SK-N-SH (cell line): ENCODE measurements around the gene BMP7. TPM values are rescaled to one million over a fixed set of nuclear protein-coding genes. Genes with fewer than 3 reads are reported as not detected.

ENCODE experiments used
- CTCF ChIA-PET: fragments of 300-600, 350-600 bp; formaldehyde crosslinking; extraction: SDS; loops from one replicate; lab custom pipeline; 2021; lab: Yijun Ruan, JAX
- POLR2A ChIA-PET: fragments of 350-600 bp; sonication (Branson Sonifier 250); formaldehyde crosslinking; extraction: SDS; loops from one replicate; lab custom pipeline; 2020; ENCODE audit warnings: antibody characterized with exemption, inconsistent platforms; lab: Yijun Ruan, JAX
- DNase-seq: peaks from one replicate; pipeline ENCODE4 v3.0.0; 2012
- H2AFZ ChIP-seq: fragments of 200-600 bp; sonication (generic); 2 replicates; pipeline ENCODE4 v1.8.1; 2016; ENCODE audit warnings: antibody characterized with exemption, mild to moderate bottlenecking, low read depth
- H3F3A ChIP-seq: fragments of 200-600 bp; sonication (generic); replicated peaks from 2 replicates; pipeline ENCODE3; 2016; ENCODE audit warnings: antibody characterized with exemption, mild to moderate bottlenecking; ENCODE audit not compliant: insufficient read depth
- H3K27ac ChIP-seq, 2 experiments: fragments of 200-500 bp in 1 of 2; fragments of 200-600 bp in 1 of 2; sonication (Bioruptor generic) in 1 of 2; sonication (generic), shearing (Covaris generic) in 1 of 2; 2 replicates each; pipeline versions ENCODE4 v1.5.1 to v1.6.1; 2014 to 2016; ENCODE audit warnings: low read depth in 2 of 2, inconsistent platforms in 1 of 2, low read length in 1 of 2, mild to moderate bottlenecking in 1 of 2, mixed read lengths in 1 of 2
- H3K27me3 ChIP-seq: fragments of 200-600 bp; sonication (generic), shearing (Covaris generic); 2 replicates; pipeline ENCODE4 v1.6.1; 2016; ENCODE audit warnings: mixed run types; ENCODE audit not compliant: insufficient read depth
- H3K36me3 ChIP-seq, 2 experiments: fragments of 200-500 bp in 1 of 2; fragments of 200-600 bp in 1 of 2; sonication (Bioruptor generic) in 1 of 2; sonication (generic) in 1 of 2; replicated peaks in 1 of 2; 2 replicates each; pipeline versions ENCODE3 to v1.5.1; 2014 to 2016; ENCODE audit warnings: low read length in 1 of 2, mild to moderate bottlenecking in 1 of 2; ENCODE audit not compliant: insufficient read depth in 2 of 2, control insufficient read depth in 1 of 2
- H3K4me1 ChIP-seq, 2 experiments: fragments of 200-500 bp in 1 of 2; fragments of 200-600 bp in 1 of 2; sonication (Bioruptor generic) in 1 of 2; sonication (generic), shearing (Covaris generic) in 1 of 2; 2 replicates each; pipeline versions ENCODE4 v1.5.1 to v1.6.1; 2014 to 2016; ENCODE audit warnings: low read depth in 1 of 2, low read length in 1 of 2, mixed run types in 1 of 2; ENCODE audit not compliant: insufficient read depth in 2 of 2, control insufficient read depth in 1 of 2
- H3K4me2 ChIP-seq: fragments of 200-600 bp; sonication (generic), shearing (Covaris generic); 2 replicates; pipeline ENCODE4 v1.6.1; 2017; ENCODE audit warnings: mixed run types
- H3K4me3 ChIP-seq, 2 experiments: fragments of 200-500 bp in 1 of 2; fragments of 200-600 bp in 1 of 2; sonication (Bioruptor generic) in 1 of 2; sonication (generic), shearing (Covaris generic) in 1 of 2; 2 replicates each; pipeline versions ENCODE4 v1.5.1 to v1.8.1; 2014 to 2016; ENCODE audit warnings: low read depth in 2 of 2, inconsistent platforms in 1 of 2, low read length in 1 of 2, mild to moderate bottlenecking in 1 of 2, mixed read lengths in 1 of 2, moderate library complexity in 1 of 2
- H3K79me2 ChIP-seq: fragments of 200-600 bp; sonication (generic); 2 replicates; pipeline ENCODE4 v1.8.1; 2017; ENCODE audit warnings: mild to moderate bottlenecking; ENCODE audit not compliant: insufficient read depth
- H3K9ac ChIP-seq: fragments of 200-600 bp; sonication (generic); 2 replicates; pipeline ENCODE4 v1.6.1; 2017; ENCODE audit warnings: mixed run types
- H3K9me2 ChIP-seq: fragments of 200-600 bp; sonication (generic); 2 replicates; pipeline ENCODE4 v1.6.1; 2017; ENCODE audit warnings: mixed run types
- H3K9me3 ChIP-seq: fragments of 200-600 bp; sonication (generic); 2 replicates; pipeline ENCODE4 v1.6.1; 2017; ENCODE audit warnings: mixed run types, mild to moderate bottlenecking, moderate library complexity
- H4K20me1 ChIP-seq: fragments of 200-600 bp; sonication (generic); 2 replicates; pipeline ENCODE4 v1.6.1; 2017; ENCODE audit warnings: mild to moderate bottlenecking, mixed run types; ENCODE audit not compliant: insufficient read depth
- ELF1 ChIP-seq: IDR thresholded peaks from 2 replicates; pipeline ENCODE4 v1.4.0; 2012
- EP300 ChIP-seq, 2 experiments: IDR thresholded peaks; 2 replicates each; pipeline versions ENCODE4 v1.4.0 to v1.6.1; 2012; ENCODE audit warnings: borderline replicate concordance in 1 of 2, low read depth in 1 of 2, low read length in 1 of 2
- EZH2phosphoT487 ChIP-seq: fragments of 200-600 bp; sonication (generic); IDR thresholded peaks from 2 replicates; pipeline ENCODE4 v1.6.1; 2017; ENCODE audit warnings: low read depth, mixed run types, mild to moderate bottlenecking, antibody characterized with exemption, moderate library complexity, borderline replicate concordance
- FOSL2 ChIP-seq: IDR thresholded peaks from 2 replicates; pipeline ENCODE4 v1.4.0; 2012; ENCODE audit warnings: low read depth, mild to moderate bottlenecking, moderate library complexity, borderline replicate concordance
- GATA2 ChIP-seq: sonication (generic); formaldehyde crosslinking; IDR thresholded peaks from 2 replicates; pipeline ENCODE4 v1.5.0; 2020; ENCODE audit warnings: mild to moderate bottlenecking, missing genetic modification reagents
- MXI1 ChIP-seq: IDR thresholded peaks from 2 replicates; pipeline ENCODE4 v1.6.1; 2012; ENCODE audit warnings: mild to moderate bottlenecking, low read depth, low read length, improper control_type of control experiment
- NRF1 ChIP-seq: IDR thresholded peaks from 2 replicates; pipeline ENCODE4 v1.6.1; 2012; ENCODE audit warnings: low read depth, mild to moderate bottlenecking, low read length
- POLR2AphosphoS5 ChIP-seq: IDR thresholded peaks from 2 replicates; pipeline ENCODE4 v1.6.1; 2012; ENCODE audit warnings: low read depth, low read length
- RCOR1 ChIP-seq: fragments of 150-350 bp; IDR thresholded peaks from 2 replicates; pipeline ENCODE4 v1.6.1; 2017; ENCODE audit warnings: antibody characterized with exemption, low read length
- RFX5 ChIP-seq: IDR thresholded peaks from 2 replicates; pipeline ENCODE4 v1.6.1; 2012; ENCODE audit warnings: mild to moderate bottlenecking, improper control_type of control experiment, low read length
- SIN3A ChIP-seq: IDR thresholded peaks from 2 replicates; pipeline ENCODE4 v1.6.1; 2012; ENCODE audit warnings: low read depth, mild to moderate bottlenecking, low read length, moderate library complexity, borderline replicate concordance
- USF1 ChIP-seq: IDR thresholded peaks from 2 replicates; pipeline ENCODE4 v1.4.0; 2012; ENCODE audit warnings: low read depth, borderline replicate concordance
- WGBS: methylation state at CpG from one replicate; pipeline ENCODE4 v1.1.6; 2017; ENCODE audit warnings: low lambda C conversion rate; 5-methylcytosine and 5-hydroxymethylcytosine counted together
- polyA plus RNA-seq, 3 experiments: library from polyadenylated mRNA; depleted of rRNA; stranded (reverse); fragments of >200 nt; gene quantifications; 2 replicates each; pipeline ENCODE4 v1.2.3, GENCODE V29; 2012
- TF ChIP-seq, protein P1 (sequence below): IDR thresholded peaks from 2 replicates; pipeline ENCODE4 v1.4.0; 2012; ENCODE audit warnings: low read depth
- TF ChIP-seq, protein P2 (sequence below): IDR thresholded peaks from 2 replicates; pipeline ENCODE4 v1.6.1; 2012; ENCODE audit warnings: mild to moderate bottlenecking, low read depth, low read length, moderate library complexity

BMP7 gene
- polyA plus RNA-seq, 1 of the 3 experiments (the other 2 are of a cell fraction) = not detected

DNA sequence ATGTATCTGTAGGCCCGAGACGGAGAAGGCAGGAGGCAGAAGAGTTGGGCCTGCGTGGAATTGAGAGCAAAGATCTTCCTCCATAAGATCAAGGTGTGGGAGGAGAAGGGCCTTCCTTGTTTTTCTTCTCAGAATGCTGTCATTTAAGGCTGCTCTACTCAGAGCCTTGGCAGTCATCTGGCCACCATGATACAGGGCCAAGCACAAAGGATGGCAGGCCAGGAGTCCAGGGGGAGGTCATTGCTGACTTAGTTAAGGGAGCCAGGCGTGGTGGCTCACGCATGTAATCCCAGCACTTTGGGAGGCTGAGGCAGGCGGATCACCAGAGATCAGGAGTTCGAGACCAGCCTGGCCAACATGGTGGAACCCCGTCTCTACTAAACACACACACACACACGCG is 137.1 kb downstream of the BMP7 start:
- Histone ChIP-seq H3K9me2 (no peaks in the 10 kb centered on the region), H4K20me1 (no peaks in the 10 kb centered on the region), H3K4me2 (no peak overlapping the region), H3K27ac (no peak overlapping the region), H2AFZ (no peak overlapping the region), H3K9ac (no peak overlapping the region), H3K9me3 (no peaks in the 10 kb centered on the region), H3K4me1 (no peaks in the 10 kb centered on the region; a peak in 1 of 4 replicates), H3K79me2 (no peaks in the 10 kb centered on the region), H3K36me3 (no peaks in the 10 kb centered on the region), H3K4me3 (no peak overlapping the region), H3K27me3 (no peaks in the 10 kb centered on the region), H3F3A (no peaks in the 10 kb centered on the region)
- 63% methylated on average over 10 of the region's 10 CpGs for WGBS
- POLR2A ChIA-PET = no interaction called here
- DNase-seq = no peak
- CTCF ChIA-PET = no interaction called here
- TF ChIP-seq ELF1 = no peak
- no peak for TF ChIP-seq MXI1
- no peak for TF ChIP-seq SIN3A
- TF ChIP-seq, protein P1, sequence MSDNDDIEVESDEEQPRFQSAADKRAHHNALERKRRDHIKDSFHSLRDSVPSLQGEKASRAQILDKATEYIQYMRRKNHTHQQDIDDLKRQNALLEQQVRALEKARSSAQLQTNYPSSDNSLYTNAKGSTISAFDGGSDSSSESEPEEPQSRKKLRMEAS = no peak
- no peak for TF ChIP-seq FOSL2
- TF ChIP-seq, protein P2, sequence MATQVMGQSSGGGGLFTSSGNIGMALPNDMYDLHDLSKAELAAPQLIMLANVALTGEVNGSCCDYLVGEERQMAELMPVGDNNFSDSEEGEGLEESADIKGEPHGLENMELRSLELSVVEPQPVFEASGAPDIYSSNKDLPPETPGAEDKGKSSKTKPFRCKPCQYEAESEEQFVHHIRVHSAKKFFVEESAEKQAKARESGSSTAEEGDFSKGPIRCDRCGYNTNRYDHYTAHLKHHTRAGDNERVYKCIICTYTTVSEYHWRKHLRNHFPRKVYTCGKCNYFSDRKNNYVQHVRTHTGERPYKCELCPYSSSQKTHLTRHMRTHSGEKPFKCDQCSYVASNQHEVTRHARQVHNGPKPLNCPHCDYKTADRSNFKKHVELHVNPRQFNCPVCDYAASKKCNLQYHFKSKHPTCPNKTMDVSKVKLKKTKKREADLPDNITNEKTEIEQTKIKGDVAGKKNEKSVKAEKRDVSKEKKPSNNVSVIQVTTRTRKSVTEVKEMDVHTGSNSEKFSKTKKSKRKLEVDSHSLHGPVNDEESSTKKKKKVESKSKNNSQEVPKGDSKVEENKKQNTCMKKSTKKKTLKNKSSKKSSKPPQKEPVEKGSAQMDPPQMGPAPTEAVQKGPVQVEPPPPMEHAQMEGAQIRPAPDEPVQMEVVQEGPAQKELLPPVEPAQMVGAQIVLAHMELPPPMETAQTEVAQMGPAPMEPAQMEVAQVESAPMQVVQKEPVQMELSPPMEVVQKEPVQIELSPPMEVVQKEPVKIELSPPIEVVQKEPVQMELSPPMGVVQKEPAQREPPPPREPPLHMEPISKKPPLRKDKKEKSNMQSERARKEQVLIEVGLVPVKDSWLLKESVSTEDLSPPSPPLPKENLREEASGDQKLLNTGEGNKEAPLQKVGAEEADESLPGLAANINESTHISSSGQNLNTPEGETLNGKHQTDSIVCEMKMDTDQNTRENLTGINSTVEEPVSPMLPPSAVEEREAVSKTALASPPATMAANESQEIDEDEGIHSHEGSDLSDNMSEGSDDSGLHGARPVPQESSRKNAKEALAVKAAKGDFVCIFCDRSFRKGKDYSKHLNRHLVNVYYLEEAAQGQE = no peak
- no peak for TF ChIP-seq USF1
- no peak for TF ChIP-seq RFX5
- TF ChIP-seq EP300 (IDR thresholded peaks at IDR 0.05; ENCODE audit: borderline replicate concordance in 1 of 2, low read depth in 1 of 2, low read length in 1 of 2) = no peak
- TF ChIP-seq POLR2AphosphoS5 = no peak
- TF ChIP-seq EZH2phosphoT487 = no peak
- no peak for TF ChIP-seq GATA2
- no peak for TF ChIP-seq RCOR1
- TF ChIP-seq NRF1 = no peak
